Measurements from ENCODE around the gene ADAMTS17. TPM values are rescaled to one million over a fixed set of nuclear protein-coding genes. Genes with fewer than 3 reads are reported as not detected.

ADAMTS17 gene
- polyA plus RNA-seq, 3 donors from 2014 or later = 0.27 to 0.53 TPM; not detected in 1

DNA sequence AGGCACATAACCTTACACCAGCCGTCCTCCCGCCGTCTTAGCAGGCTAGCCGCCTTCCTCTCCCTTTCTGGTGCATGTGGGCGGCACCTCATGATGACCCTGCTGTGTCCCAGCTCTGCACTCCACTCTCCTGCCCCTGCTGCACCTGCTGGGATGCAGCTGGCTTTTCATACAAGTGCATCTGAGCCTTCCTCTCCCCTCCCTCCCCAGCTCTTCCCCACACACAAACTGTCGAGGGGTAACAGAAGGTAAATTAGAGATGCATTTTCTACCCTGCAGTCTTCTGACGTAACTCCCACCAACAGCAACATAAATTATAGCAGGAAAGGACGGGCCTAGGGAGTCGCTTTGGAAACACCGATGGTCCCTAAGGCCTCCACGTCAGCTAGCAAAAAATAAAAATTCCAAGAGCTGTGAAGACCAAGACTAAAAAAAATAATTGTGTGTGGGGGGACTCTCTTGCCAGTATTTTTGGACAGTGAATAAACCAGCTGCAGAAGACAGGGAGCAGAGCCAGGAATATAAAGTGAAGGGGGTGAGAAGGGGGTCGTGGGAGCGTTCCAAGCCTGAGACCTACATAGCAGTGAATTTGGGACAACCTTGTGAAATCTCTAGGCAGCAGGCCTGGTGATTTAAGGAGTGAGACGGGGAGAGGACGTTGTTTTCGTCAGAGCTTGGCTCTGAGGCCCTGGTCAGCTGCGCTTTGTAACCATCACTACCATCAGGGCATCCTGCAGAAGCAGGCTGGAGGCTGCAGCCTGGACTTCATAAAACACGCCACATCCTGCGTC is 216.2 kb downstream of the ADAMTS17 start:
- DNase-seq = no peak
- H3K36me3 Mint-ChIP-seq = peaks cover 10 to 13% (median 11%) of the 10 kb centered on the region in 3 donors
- peaks cover 2 to 7% (median 5%) of the 10 kb centered on the region in 3 donors for H3K27me3 Mint-ChIP-seq (ENCODE audit: low read depth in 3 of 3)
- H3K4me3 Mint-ChIP-seq = no peak overlapping the region
- H3K27ac Mint-ChIP-seq = no peak overlapping the region
- H3K9me3 Mint-ChIP-seq = peaks cover 12 to 27% (median 19%) of the 10 kb centered on the region in 6 donors
- H3K4me1 Mint-ChIP-seq = no peaks in the 10 kb centered on the region

- H3K27ac Mint-ChIP-seq = no peak overlapping the region
- DNase-seq = no peak
- H3K27me3 Mint-ChIP-seq (ENCODE audit: low read depth in 3 of 3) = peaks cover 2 to 7% (median 5%) of the 10 kb centered on the region in 3 donors
- H3K4me1 Mint-ChIP-seq = no peaks in the 10 kb centered on the region
- peaks cover 12 to 29% (median 21%) of the 10 kb centered on the region in 6 donors for H3K9me3 Mint-ChIP-seq
- H3K36me3 Mint-ChIP-seq = peaks cover 11 to 13% (median 11%) of the 10 kb centered on the region in 3 donors
- no peak overlapping the region for H3K4me3 Mint-ChIP-seq
Observed at GRCh38 chr15:100124936-100125335, 216.8 kb downstream of the ADAMTS17 start.

- Mint-ChIP-seq H3K27ac (no peak overlapping the region), H3K4me1 (no peaks in the 10 kb centered on the region), H3K9me3 (peaks cover 14 to 32% (median 23%) of the 10 kb centered on the region in 6 donors), H3K27me3 (ENCODE audit: low read depth in 3 of 3) (peaks cover 2 to 8% (median 7%) of the 10 kb centered on the region in 3 donors), H3K4me3 (no peak overlapping the region), H3K36me3 (peaks cover 11 to 19% (median 15%) of the 10 kb centered on the region in 3 donors)
- DNase-seq = no peak
Observed at GRCh38 chr15:100124361-100124760, 217.4 kb downstream of the ADAMTS17 start.

DNA sequence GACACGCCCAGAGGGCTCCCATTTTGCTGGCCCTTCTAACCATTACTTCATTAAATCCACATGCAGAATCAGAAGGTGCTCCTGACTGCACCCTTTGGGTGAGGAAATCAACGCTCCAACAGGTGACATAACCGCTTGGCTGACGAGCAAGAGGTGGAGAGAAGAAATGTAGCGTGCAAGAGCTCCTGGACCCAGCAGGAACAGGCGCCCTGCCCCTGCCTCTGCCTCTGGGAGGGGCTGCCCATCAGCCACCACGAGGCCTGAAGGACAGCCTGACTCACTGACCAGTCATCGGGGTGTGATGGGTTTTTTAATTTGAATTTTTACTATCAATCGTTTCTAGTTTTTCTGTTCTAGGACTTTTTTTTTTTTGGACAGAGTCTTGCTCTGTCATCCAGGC is 218.2 kb downstream of the ADAMTS17 start:
- H3K36me3 Mint-ChIP-seq = peaks cover 11 to 19% (median 15%) of the 10 kb centered on the region in 3 donors
- H3K4me1 Mint-ChIP-seq = no peaks in the 10 kb centered on the region
- H3K27ac Mint-ChIP-seq = no peak overlapping the region
- no peak overlapping the region for H3K4me3 Mint-ChIP-seq
- H3K27me3 Mint-ChIP-seq (ENCODE audit: low read depth in 3 of 3) = peaks cover 2 to 8% (median 7%) of the 10 kb centered on the region in 3 donors
- H3K9me3 Mint-ChIP-seq = peaks cover 14 to 32% (median 23%) of the 10 kb centered on the region in 6 donors
- DNase-seq = no peak

GRCh38 chr15:100121285-100121684 is 220.5 kb downstream of the ADAMTS17 start:
- peaks cover 11 to 19% (median 15%) of the 10 kb centered on the region in 3 donors for H3K36me3 Mint-ChIP-seq
- no peaks in the 10 kb centered on the region for H3K4me1 Mint-ChIP-seq
- peaks cover 14 to 32% (median 23%) of the 10 kb centered on the region in 6 donors for H3K9me3 Mint-ChIP-seq
- H3K27ac Mint-ChIP-seq = no peak overlapping the region
- H3K27me3 Mint-ChIP-seq (ENCODE audit: low read depth in 3 of 3) = peaks cover 2 to 5% (median 4%) of the 10 kb centered on the region in 3 donors
- H3K4me3 Mint-ChIP-seq = no peak overlapping the region
- DNase-seq = no peak

GRCh38 chr15:100120111-100120510 is 221.7 kb downstream of the ADAMTS17 start:
- no peak overlapping the region for H3K4me3 Mint-ChIP-seq
- H3K36me3 Mint-ChIP-seq = peaks cover 11 to 19% (median 15%) of the 10 kb centered on the region in 3 donors
- H3K27me3 Mint-ChIP-seq (ENCODE audit: low read depth in 3 of 3) = peaks cover 2 to 5% (median 4%) of the 10 kb centered on the region in 3 donors
- H3K4me1 Mint-ChIP-seq = no peaks in the 10 kb centered on the region
- H3K27ac Mint-ChIP-seq = peak overlapping the region in 1 of 6 donors; percentile 36
- peaks cover 14 to 32% (median 23%) of the 10 kb centered on the region in 6 donors for H3K9me3 Mint-ChIP-seq
- DNase-seq = no peak

DNA sequence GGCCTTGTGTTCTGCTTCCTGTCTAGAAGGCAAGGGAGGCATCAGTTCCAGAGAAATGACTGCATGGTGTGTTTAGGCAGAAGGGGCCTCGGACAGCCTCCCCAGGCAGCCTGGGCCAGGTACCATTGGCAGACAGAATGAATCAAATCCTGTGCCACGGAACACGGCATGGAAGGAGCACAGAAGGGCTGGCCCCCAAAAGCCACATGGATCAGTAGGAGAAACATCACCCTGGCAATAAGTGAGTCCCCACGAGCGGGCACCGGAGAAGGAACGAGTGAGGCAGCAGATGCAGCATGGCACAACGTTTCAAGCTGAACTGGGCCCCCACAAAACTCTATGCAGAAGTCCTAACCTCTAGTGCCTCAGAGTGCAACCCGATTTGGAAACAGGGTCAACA is 223.2 kb downstream of the ADAMTS17 start:
- Mint-ChIP-seq H3K27me3 (ENCODE audit: low read depth in 3 of 3) (peaks cover 3 to 9% (median 4%) of the 10 kb centered on the region in 3 donors), H3K9me3 (peaks cover 14 to 32% (median 23%) of the 10 kb centered on the region in 6 donors), H3K27ac (no peak overlapping the region), H3K4me3 (no peak overlapping the region), H3K4me1 (peaks cover 0 to 5% of the 10 kb centered on the region in 2 donors), H3K36me3 (peaks cover 11 to 19% (median 15%) of the 10 kb centered on the region in 3 donors)
- DNase-seq = no peak

DNA sequence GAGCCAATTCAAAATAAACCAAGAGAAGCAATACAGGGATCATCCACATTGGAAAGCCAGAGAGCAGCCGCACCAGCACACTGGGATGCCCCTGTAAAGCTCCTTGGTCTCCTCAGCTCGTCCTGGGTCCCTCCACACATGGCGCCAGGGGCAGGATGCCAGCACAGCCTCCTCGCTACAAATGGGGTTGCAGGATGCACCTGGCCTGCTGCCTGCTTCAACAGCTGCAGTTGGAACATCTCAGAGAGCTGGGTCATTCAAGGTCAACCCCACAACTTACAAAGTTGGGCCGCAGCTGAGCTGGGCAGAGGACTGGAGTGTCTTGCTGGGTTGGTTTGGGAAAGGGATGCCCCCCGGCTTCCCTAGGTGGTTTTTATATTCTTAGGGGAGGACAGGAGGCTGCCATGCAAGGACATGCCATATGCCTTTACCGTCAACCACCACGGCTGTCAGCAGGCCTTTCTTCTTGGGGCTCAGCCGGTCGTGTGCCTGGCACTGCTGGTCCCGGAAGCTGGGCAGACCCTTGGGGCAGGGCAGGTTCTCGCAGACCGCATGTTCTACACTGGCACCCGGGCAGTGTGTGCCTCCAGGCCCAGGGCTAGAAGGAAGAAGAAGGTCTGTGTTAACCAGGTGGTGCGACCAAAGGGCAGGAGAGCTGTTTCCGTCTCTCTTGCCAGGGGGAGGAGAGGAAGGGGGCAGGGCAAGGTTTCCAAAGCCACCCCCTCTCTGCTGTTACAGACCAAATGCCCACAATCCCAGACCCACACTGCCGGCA is 225.2 kb downstream of the ADAMTS17 start:
- peaks cover 4 to 12% (median 7%) of the 10 kb centered on the region in 3 donors for H3K36me3 Mint-ChIP-seq
- DNase-seq = no peak
- peaks cover 4 to 7% (median 6%) of the 10 kb centered on the region in 3 donors for H3K27me3 Mint-ChIP-seq (ENCODE audit: low read depth in 3 of 3)
- H3K4me3 Mint-ChIP-seq = no peak overlapping the region
- peaks cover 1 to 5% of the 10 kb centered on the region in 2 donors for H3K4me1 Mint-ChIP-seq
- peaks cover 8 to 22% (median 14%) of the 10 kb centered on the region in 6 donors for H3K9me3 Mint-ChIP-seq
- no peak overlapping the region for H3K27ac Mint-ChIP-seq

DNA sequence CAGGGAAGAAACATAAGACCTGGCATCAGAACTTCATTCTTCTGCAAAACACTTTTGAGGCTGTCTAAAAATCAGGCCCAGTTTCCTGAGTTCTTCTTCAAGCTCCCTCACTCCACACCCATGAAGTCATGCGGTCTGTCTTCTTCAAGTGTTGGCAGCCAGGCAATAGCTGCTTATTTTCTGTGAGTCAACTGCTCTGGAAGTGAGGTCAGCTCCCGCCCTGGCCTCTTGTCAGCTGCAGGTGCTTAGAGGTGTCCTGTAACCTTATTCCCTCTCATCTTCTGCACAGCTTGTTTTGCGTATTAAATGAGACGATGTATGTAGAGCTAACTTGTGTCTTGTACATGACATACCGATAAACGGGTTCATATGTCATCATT is 226.1 kb downstream of the ADAMTS17 start:
- Mint-ChIP-seq H3K4me1 (peaks cover 5 to 7% of the 10 kb centered on the region in 2 donors), H3K27ac (no peak overlapping the region), H3K27me3 (ENCODE audit: low read depth in 3 of 3) (peaks cover 4 to 7% (median 6%) of the 10 kb centered on the region in 3 donors), H3K9me3 (peaks cover 0 to 13% (median 5%) of the 10 kb centered on the region in 6 donors), H3K36me3 (peaks cover 0 to 7% (median 4%) of the 10 kb centered on the region in 3 donors), H3K4me3 (no peak overlapping the region)
- no peak for DNase-seq

DNA sequence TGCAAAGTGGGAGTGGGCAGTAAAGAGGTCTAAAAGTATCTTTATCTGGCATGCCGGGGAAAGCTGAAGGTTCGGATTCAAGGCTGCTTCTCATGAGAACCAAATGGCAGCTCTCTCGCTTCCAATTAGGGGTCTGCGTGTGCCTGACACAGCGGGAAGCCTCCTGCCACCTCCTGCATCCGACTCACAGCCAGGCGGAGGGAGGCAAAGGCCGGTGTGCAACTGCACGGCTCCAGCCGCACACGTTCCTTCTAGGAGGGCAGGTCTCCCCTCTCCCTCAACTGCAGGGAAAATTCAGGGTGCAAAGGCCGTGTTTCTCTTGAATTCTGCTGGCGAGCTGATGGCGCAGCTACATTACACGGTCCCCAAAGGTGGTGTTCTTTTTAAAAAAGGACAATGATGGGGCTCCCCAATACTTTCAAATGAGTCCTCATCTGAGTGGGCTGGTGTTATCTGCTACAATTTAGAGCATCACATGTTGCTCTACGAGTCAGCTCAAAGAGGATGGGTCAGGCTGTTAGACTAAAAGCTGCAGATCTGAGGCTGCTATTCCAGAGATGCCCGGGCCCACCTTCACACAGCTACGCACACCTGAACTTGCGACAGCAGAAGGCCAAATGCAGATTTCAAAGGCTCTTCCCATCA is 226.6 kb downstream of the ADAMTS17 start:
- H3K4me3 Mint-ChIP-seq = no peak overlapping the region
- peaks cover 0 to 8% (median 3%) of the 10 kb centered on the region in 6 donors for H3K9me3 Mint-ChIP-seq
- peaks cover 5 to 9% of the 10 kb centered on the region in 2 donors for H3K4me1 Mint-ChIP-seq
- H3K36me3 Mint-ChIP-seq = peaks cover 0 to 6% (median 4%) of the 10 kb centered on the region in 3 donors
- DNase-seq = no peak
- peaks cover 4 to 7% (median 6%) of the 10 kb centered on the region in 3 donors for H3K27me3 Mint-ChIP-seq (ENCODE audit: low read depth in 3 of 3)
- no peak overlapping the region for H3K27ac Mint-ChIP-seq

DNA sequence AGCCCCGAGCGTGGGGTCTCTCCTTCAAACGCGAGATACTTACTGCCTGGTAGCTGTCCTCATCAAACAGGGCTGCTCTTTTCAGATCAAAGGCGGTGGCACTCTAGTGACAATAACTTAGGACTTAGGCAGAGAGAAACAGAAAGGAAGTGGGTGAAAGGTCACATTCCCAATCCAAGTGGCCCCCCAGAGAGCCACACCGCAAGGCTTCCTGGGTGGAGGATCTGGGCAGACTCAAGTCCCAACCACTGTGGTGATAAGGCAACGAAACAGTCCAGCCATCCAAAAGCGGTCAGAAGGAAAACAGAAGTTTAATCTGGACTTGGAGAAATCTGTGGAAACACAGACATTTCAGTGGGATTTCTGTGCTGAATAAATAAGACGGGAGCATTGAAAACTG is 227.2 kb downstream of the ADAMTS17 start:
- H3K36me3 Mint-ChIP-seq = peaks cover 0 to 2% (median under 1%) of the 10 kb centered on the region in 3 donors
- peaks cover 4 to 6% (median 5%) of the 10 kb centered on the region in 3 donors for H3K27me3 Mint-ChIP-seq (ENCODE audit: low read depth in 3 of 3)
- H3K4me3 Mint-ChIP-seq = no peak overlapping the region
- peaks cover 0 to 3% (median under 1%) of the 10 kb centered on the region in 6 donors for H3K9me3 Mint-ChIP-seq
- H3K27ac Mint-ChIP-seq = no peak overlapping the region
- H3K4me1 Mint-ChIP-seq = peaks cover 5 to 9% of the 10 kb centered on the region in 2 donors
- DNase-seq = no peak

GRCh38 chr15:100114100-100114499 is 227.7 kb downstream of the ADAMTS17 start:
- no peaks in the 10 kb centered on the region for H3K9me3 Mint-ChIP-seq
- H3K27me3 Mint-ChIP-seq (ENCODE audit: low read depth in 3 of 3) = peaks cover 3 to 6% (median 4%) of the 10 kb centered on the region in 3 donors
- H3K27ac Mint-ChIP-seq = no peak overlapping the region
- DNase-seq = no peak
- no peak overlapping the region for H3K4me3 Mint-ChIP-seq
- H3K36me3 Mint-ChIP-seq = no peaks in the 10 kb centered on the region
- peaks cover 5 to 9% of the 10 kb centered on the region in 2 donors for H3K4me1 Mint-ChIP-seq

- Mint-ChIP-seq H3K27me3 (ENCODE audit: low read depth in 3 of 3) (peaks cover 2 to 6% (median 4%) of the 10 kb centered on the region in 3 donors), H3K36me3 (no peaks in the 10 kb centered on the region), H3K9me3 (no peaks in the 10 kb centered on the region), H3K4me3 (no peak overlapping the region), H3K4me1 (peaks cover 5 to 9% of the 10 kb centered on the region in 2 donors), H3K27ac (no peak overlapping the region)
- DNase-seq = no peak
Observed at GRCh38 chr15:100113351-100114080, 228.3 kb downstream of the ADAMTS17 start.

All from immature natural killer cell (primary cell).